PC-3 (cell line): ENCODE results near the gene GMNC. TPM values are rescaled to one million over a fixed set of nuclear protein-coding genes. Genes with fewer than 3 reads are reported as not detected.
"Not testable (repeated sequence)": the region's sequence is repeated elsewhere in the genome, so short reads cannot be mapped to it uniquely, and the experiment has no call there.

Experiments
- ATAC-seq: fragments of 200-7000 bp; cut with Tn5 transposase; 2 replicates; pipeline ENCODE4 v1.9.1; 2020; ENCODE audit warnings: mild to moderate bottlenecking, moderate library complexity
- BruUV-seq: library from RNA; stranded (reverse); fragments of 400-500 nt; replicated peaks from 2 replicates; lab custom pipeline; 2021; lab: Mats Ljungman, UMichigan
- CTCF ChIA-PET: fragments of 300-600 bp; sonication (Branson Sonifier 250); formaldehyde crosslinking; loops from one replicate; lab custom pipeline; 2022; ENCODE audit warnings: antibody characterized with exemption; lab: Charles Lee
- POLR2A ChIA-PET: fragments of 300-600 bp; sonication (Branson Sonifier 250); formaldehyde crosslinking; loops from one replicate; lab custom pipeline; 2022; ENCODE audit warnings: antibody characterized with exemption; ENCODE audit not compliant: unreplicated experiment; lab: Charles Lee
- DNase-seq: peaks from one replicate; pipeline ENCODE4 v3.0.0-alpha.2; 2015
- H2AFZ ChIP-seq: fragments of 300-600 bp; sonication (generic); 2 replicates; pipeline ENCODE4 v1.6.0; 2016; ENCODE audit warnings: antibody characterized with exemption, low read length
- H3F3A ChIP-seq: fragments of 300-600 bp; sonication (generic); one replicate; pipeline ENCODE4 v1.6.0; 2017; ENCODE audit warnings: antibody characterized with exemption, low read length, control low read depth, mild to moderate bottlenecking; ENCODE audit not compliant: unreplicated experiment
- H3K27ac ChIP-seq: fragments of 300-600 bp; sonication (generic); 2 replicates; pipeline ENCODE4 v1.5.1; 2016; ENCODE audit warnings: mild to moderate bottlenecking, low read length
- H3K27me3 ChIP-seq: fragments of 300-600 bp; sonication (generic); 2 replicates; pipeline ENCODE4 v1.6.1; 2016; ENCODE audit warnings: low read length, mixed read lengths
- H3K36me3 ChIP-seq: fragments of 300-600 bp; sonication (generic); 2 replicates; pipeline ENCODE4 v1.6.1; 2016; ENCODE audit warnings: low read depth, mixed run types, low read length, mixed read lengths
- H3K4me1 ChIP-seq: fragments of 300-600 bp; sonication (generic); 2 replicates; pipeline ENCODE4 v1.5.1; 2016; ENCODE audit warnings: low read length; ENCODE audit not compliant: insufficient read depth
- H3K4me2 ChIP-seq: fragments of 300-600 bp; sonication (generic); 2 replicates; pipeline ENCODE4 v1.6.0; 2016; ENCODE audit warnings: low read length
- H3K4me3 ChIP-seq: fragments of 300-600 bp; sonication (generic); 2 replicates; pipeline ENCODE4 v1.5.1; 2016; ENCODE audit warnings: mild to moderate bottlenecking, low read length, mixed read lengths
- H3K79me2 ChIP-seq: fragments of 300-600 bp; sonication (generic); 2 replicates; pipeline ENCODE4 v1.6.1; 2017; ENCODE audit warnings: low read length, mixed read lengths
- H3K9ac ChIP-seq: fragments of 300-600 bp; sonication (generic); 2 replicates; pipeline ENCODE4 v1.6.0; 2016; ENCODE audit warnings: mild to moderate bottlenecking, low read length
- H3K9me2 ChIP-seq: fragments of 300-600 bp; sonication (generic); replicated peaks from 2 replicates; pipeline ENCODE4 v1.6.1; 2016; ENCODE audit warnings: mixed run types, low read length, mixed read lengths
- H3K9me3 ChIP-seq: fragments of 300-600 bp; sonication (generic); 2 replicates; pipeline ENCODE4 v1.6.1; 2016; ENCODE audit warnings: low read length, mixed read lengths
- H4K20me1 ChIP-seq: fragments of 300-600 bp; sonication (generic); 2 replicates; pipeline ENCODE4 v1.6.1; 2016; ENCODE audit warnings: low read length, mixed read lengths
- EZH2 ChIP-seq: fragments of 300-600 bp; sonication (generic); IDR thresholded peaks from one replicate; pipeline ENCODE4 v1.6.1; 2017; ENCODE audit warnings: antibody characterized with exemption, mild to moderate bottlenecking, low read length; ENCODE audit not compliant: unreplicated experiment
- EZH2phosphoT487 ChIP-seq: fragments of 300-600 bp; sonication (generic); IDR thresholded peaks from 2 replicates; pipeline ENCODE4 v1.6.1; 2018; ENCODE audit warnings: mild to moderate bottlenecking, antibody characterized with exemption, low read length, borderline replicate concordance
- intact Hi-C: fragments of 100-400 bp; cut with micrococcal nuclease; formaldehyde crosslinking; loops from 2 replicates; pipeline ENCODE4 v1.9.0; 2023
- total RNA-seq: library from RNA; depleted of rRNA; stranded (reverse); fragments of >200 nt; gene quantifications from 2 replicates; pipeline ENCODE4 v1.2.3, GENCODE V29; 2014
- TF ChIP-seq, protein P1 (sequence below): fragments of 300-600 bp; sonication (generic); conservative IDR thresholded peaks from 2 replicates; pipeline ENCODE4 v1.5.1; 2017; ENCODE audit warnings: antibody characterized with exemption, low read depth, mild to moderate bottlenecking, low read length

GMNC gene
- total RNA-seq, 1 experiment from 2014 or later = not detected

DNA sequence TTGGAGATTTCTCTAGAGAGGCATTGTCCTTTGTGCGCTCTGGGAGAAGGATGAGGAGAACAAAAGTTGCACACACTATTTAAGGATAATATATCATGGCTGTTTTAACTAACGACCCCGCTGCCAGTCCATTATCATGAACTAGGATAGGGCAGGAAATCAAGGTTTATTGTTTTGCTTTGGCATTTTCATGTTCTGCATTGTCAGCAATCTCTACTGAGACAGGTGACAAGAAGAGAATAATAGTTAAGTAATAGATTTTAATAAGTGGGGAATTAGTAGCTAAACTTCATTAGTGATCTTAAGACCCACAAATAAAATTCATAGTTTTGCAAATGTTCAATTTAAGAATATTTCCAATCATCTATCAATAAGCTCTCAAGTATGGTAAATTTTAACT, 20.6 kb upstream of the GMNC start:
- ATAC-seq (no peak), DNase-seq (no peak)
- intact Hi-C loops = loop anchor here (5.0 to 10.0 kb wide), 4 partner anchors 181 to 532 kb away; no protein-coding TSS in a partner anchor
- H3K9me2 ChIP-seq = no peaks in the 10 kb centered on the region
- ChIA-PET POLR2A (no interaction called here), CTCF (interaction anchor here (1.2 kb wide), 1 partner anchor 167 kb away, joined by 6 read pairs; no protein-coding TSS in a partner anchor)
- H3K9ac ChIP-seq = no peak overlapping the region
- no peaks in the 10 kb centered on the region for H3K36me3 ChIP-seq
- H4K20me1 ChIP-seq = no peaks in the 10 kb centered on the region
- no peaks in the 10 kb centered on the region for H3K27me3 ChIP-seq
- no peak overlapping the region for H3K4me3 ChIP-seq
- no TSS peak for BruUV-seq
- no peaks in the 10 kb centered on the region for H3F3A ChIP-seq
- H3K27ac ChIP-seq = no peak overlapping the region
- TF ChIP-seq, protein P1, sequence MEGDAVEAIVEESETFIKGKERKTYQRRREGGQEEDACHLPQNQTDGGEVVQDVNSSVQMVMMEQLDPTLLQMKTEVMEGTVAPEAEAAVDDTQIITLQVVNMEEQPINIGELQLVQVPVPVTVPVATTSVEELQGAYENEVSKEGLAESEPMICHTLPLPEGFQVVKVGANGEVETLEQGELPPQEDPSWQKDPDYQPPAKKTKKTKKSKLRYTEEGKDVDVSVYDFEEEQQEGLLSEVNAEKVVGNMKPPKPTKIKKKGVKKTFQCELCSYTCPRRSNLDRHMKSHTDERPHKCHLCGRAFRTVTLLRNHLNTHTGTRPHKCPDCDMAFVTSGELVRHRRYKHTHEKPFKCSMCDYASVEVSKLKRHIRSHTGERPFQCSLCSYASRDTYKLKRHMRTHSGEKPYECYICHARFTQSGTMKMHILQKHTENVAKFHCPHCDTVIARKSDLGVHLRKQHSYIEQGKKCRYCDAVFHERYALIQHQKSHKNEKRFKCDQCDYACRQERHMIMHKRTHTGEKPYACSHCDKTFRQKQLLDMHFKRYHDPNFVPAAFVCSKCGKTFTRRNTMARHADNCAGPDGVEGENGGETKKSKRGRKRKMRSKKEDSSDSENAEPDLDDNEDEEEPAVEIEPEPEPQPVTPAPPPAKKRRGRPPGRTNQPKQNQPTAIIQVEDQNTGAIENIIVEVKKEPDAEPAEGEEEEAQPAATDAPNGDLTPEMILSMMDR = no peak
- TF ChIP-seq EZH2phosphoT487 (no peak), EZH2 (no peak)
- H3K9me3 ChIP-seq = no peaks in the 10 kb centered on the region
- H2AFZ ChIP-seq = no peak overlapping the region
- no peaks in the 10 kb centered on the region for H3K79me2 ChIP-seq
- no peaks in the 10 kb centered on the region for H3K4me1 ChIP-seq
- no peak overlapping the region for H3K4me2 ChIP-seq

DNA sequence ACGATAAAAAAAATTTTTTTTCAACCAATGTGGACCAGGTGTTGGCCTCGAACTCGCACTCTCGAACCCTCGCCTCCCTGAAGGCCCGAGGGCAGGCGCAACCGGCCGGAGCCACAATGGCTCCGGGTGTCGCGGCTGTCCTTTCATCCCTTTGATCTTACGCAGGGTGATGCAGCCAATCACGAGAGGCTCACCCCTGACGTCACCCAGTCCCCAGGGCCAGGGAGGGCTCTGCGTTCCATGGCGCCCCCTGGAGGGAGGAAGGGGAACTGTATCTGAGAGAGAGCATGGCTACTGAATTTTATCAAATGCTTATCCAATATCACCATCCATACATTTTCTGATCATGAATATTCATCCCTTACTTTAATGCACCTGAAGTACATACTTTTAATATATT, 15.4 kb upstream of the GMNC start:
- Histone ChIP-seq H3K9me2 (no peaks in the 10 kb centered on the region), H3K79me2 (no peaks in the 10 kb centered on the region), H3K4me3 (no peak overlapping the region), H3K27me3 (no peaks in the 10 kb centered on the region), H3K36me3 (no peaks in the 10 kb centered on the region), H3F3A (no peaks in the 10 kb centered on the region), H3K27ac (no peak overlapping the region), H4K20me1 (no peaks in the 10 kb centered on the region), H3K4me1 (no peaks in the 10 kb centered on the region), H3K9ac (no peak overlapping the region), H3K9me3 (no peaks in the 10 kb centered on the region), H3K4me2 (no peak overlapping the region), H2AFZ (no peak overlapping the region)
- ATAC-seq (no peak), DNase-seq (no peak)
- TF ChIP-seq EZH2phosphoT487 = no peak
- TF ChIP-seq, protein P1 = peak; percentile 63
- intact Hi-C loops = no loop called here
- ChIA-PET CTCF (no interaction called here), POLR2A (no interaction called here)
- BruUV-seq = no TSS peak

DNA sequence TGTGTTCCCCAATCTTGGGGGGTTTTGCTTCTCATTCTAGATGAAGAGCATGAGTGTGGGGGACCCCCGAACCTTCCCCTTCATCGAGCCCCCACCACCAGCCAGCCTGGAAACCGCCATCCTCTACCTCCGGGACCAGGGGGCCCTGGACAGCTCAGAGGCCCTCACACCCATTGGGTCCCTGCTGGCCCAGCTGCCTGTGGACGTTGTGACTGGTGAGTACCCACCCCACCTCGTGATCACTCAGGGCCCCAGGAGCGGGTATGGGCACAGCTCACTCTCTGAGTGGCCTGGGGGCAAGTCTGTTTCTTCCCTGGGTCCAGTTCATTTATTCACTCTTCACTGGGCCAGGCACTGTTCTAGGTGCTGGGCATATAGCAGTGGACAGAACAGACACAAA, 13.9 kb upstream of the GMNC start:
- H3K9ac ChIP-seq, ATAC-seq, CTCF ChIA-PET, H3K9me2 ChIP-seq, H3K4me1 ChIP-seq, H2AFZ ChIP-seq, BruUV-seq, DNase-seq, H3K36me3 ChIP-seq, H3K4me3 ChIP-seq, H3F3A ChIP-seq, H3K27me3 ChIP-seq, H3K4me2 ChIP-seq, H4K20me1 ChIP-seq, H3K27ac ChIP-seq, H3K79me2 ChIP-seq, intact Hi-C loops, H3K9me3 ChIP-seq, POLR2A ChIA-PET: not testable (repeated sequence)

DNA sequence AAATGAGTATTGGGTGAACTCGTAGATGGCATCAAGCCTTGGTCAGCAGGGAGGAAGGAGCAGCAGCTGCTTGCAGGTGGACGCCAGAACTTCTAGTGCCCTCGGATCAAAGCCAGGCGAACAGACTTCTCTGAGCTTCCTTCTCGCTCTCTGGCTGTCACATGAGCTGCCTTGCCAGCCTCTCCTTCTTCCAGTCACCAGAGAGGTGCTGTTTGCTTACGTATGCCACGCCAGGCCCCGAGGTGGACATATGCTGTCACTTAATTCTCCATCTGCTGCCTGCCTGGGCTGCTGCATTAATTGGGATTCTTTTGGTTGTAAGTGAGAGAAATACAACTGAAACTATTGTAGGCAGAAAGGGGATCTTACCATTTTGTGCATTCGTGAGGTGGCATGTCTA, 12.6 kb upstream of the GMNC start:
- H3K79me2 ChIP-seq, H3K36me3 ChIP-seq, H2AFZ ChIP-seq, CTCF ChIA-PET, H4K20me1 ChIP-seq, DNase-seq, ATAC-seq, BruUV-seq, H3F3A ChIP-seq, intact Hi-C loops, H3K9me2 ChIP-seq, H3K27me3 ChIP-seq, H3K9ac ChIP-seq, H3K4me2 ChIP-seq, POLR2A ChIA-PET, H3K4me1 ChIP-seq, H3K27ac ChIP-seq, H3K4me3 ChIP-seq, H3K9me3 ChIP-seq: not testable (repeated sequence)
